MM.1S (cell line): ENCODE data around the gene PCDHA4.
"Not testable (repeated sequence)": the region's sequence is repeated elsewhere in the genome, so short reads cannot be mapped to it uniquely, and the experiment has no call there.

Experiments used
- DNase-seq: peaks from one replicate; pipeline ENCODE4 v3.0.0-alpha.2; 2015
- H2AFZ ChIP-seq: fragments of 300-600 bp; sonication (generic); 2 replicates; pipeline ENCODE4 v1.6.0; 2016; ENCODE audit warnings: antibody characterized with exemption, low read length
- H3F3A ChIP-seq: fragments of 300-600 bp; sonication (generic); 2 replicates; pipeline ENCODE4 v1.6.1; 2016; ENCODE audit warnings: mild to moderate bottlenecking, antibody characterized with exemption, low read length, moderate library complexity, mixed read lengths; ENCODE audit not compliant: insufficient read depth
- H3K27ac ChIP-seq: fragments of 300-600 bp; sonication (generic); 2 replicates; pipeline ENCODE4 v1.5.1; 2016; ENCODE audit warnings: mild to moderate bottlenecking, low read length
- H3K27me3 ChIP-seq: fragments of 300-600 bp; sonication (generic); replicated peaks from 2 replicates; pipeline ENCODE4 v1.6.0; 2016; ENCODE audit warnings: low read length; ENCODE audit not compliant: insufficient read depth
- H3K36me3 ChIP-seq: fragments of 300-600 bp; sonication (generic); replicated peaks from 2 replicates; pipeline ENCODE4 v1.6.1; 2016; ENCODE audit warnings: mild to moderate bottlenecking, low read length, mixed read lengths; ENCODE audit not compliant: insufficient read depth
- H3K4me1 ChIP-seq: fragments of 300-600 bp; sonication (generic); 2 replicates; pipeline ENCODE4 v1.6.1; 2016; ENCODE audit warnings: low read length, mixed read lengths
- H3K4me2 ChIP-seq: fragments of 300-600 bp; sonication (generic); 2 replicates; pipeline ENCODE4 v1.6.0; 2016; ENCODE audit warnings: low read depth, low read length
- H3K4me3 ChIP-seq: fragments of 300-600 bp; sonication (generic); 2 replicates; pipeline ENCODE4 v1.5.1; 2016; ENCODE audit warnings: low read length, mixed read lengths
- H3K79me2 ChIP-seq: fragments of 300-600 bp; sonication (generic); 2 replicates; pipeline ENCODE4 v1.6.1; 2016; ENCODE audit warnings: mixed run types, low read length, mixed read lengths
- H3K9ac ChIP-seq: fragments of 300-600 bp; sonication (generic); 2 replicates; pipeline ENCODE4 v1.6.1; 2016; ENCODE audit warnings: low read length, mixed read lengths
- H3K9me2 ChIP-seq: fragments of 300-600 bp; sonication (generic); replicated peaks from 2 replicates; pipeline ENCODE4 v1.6.1; 2016; ENCODE audit warnings: mild to moderate bottlenecking, low read length, mixed read lengths; ENCODE audit not compliant: insufficient read depth
- H3K9me3 ChIP-seq: fragments of 300-600 bp; sonication (generic); replicated peaks from 2 replicates; pipeline ENCODE4 v1.6.1; 2016; ENCODE audit warnings: mild to moderate bottlenecking, low read length, mixed read lengths; ENCODE audit not compliant: insufficient read depth
- H4K20me1 ChIP-seq: fragments of 300-600 bp; sonication (generic); 2 replicates; pipeline ENCODE4 v1.6.1; 2016; ENCODE audit warnings: mild to moderate bottlenecking, low read length, moderate library complexity, mixed read lengths; ENCODE audit not compliant: insufficient read depth
- EZH2 ChIP-seq: fragments of 300-600 bp; sonication (generic); optimal IDR thresholded peaks from 2 replicates; pipeline ENCODE3; 2017; ENCODE audit warnings: low read depth, mild to moderate bottlenecking, antibody characterized with exemption, low read length, mixed read lengths
- EZH2phosphoT487 ChIP-seq: fragments of 300-600 bp; sonication (generic); IDR thresholded peaks from 2 replicates; pipeline ENCODE4 v1.6.1; 2018; ENCODE audit warnings: antibody characterized with exemption, low read length
- TF ChIP-seq, protein P1 (sequence below): fragments of 300-600 bp; sonication (generic); IDR thresholded peaks from 2 replicates; pipeline ENCODE4 v1.5.1; 2016; ENCODE audit warnings: antibody characterized with exemption, low read length, mixed read lengths

The PCDHA4 gene

DNA sequence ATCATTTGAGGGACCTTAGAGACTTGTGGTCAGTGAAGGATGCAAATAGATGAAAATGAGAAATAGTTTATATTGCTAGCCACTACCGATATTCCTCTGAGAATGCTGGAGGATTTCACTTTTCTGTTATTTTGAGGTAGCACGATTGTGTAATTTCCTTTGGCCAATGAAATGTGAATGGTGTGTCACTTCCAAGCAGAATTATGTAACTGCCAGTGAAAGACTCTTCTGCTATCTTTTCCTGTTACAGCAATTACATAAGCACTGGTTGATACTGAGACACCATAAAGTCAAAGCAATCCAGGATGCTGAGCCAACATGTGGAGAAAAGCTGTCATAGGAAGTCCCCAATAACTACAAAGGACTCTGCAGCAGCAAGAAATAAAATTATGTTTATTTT lies 15.8 kb upstream of the PCDHA4 start:
- H3K9me3 ChIP-seq = no peaks in the 10 kb centered on the region
- H3K27ac ChIP-seq = no peak overlapping the region
- no peak for TF ChIP-seq EZH2phosphoT487
- TF ChIP-seq, protein P1, sequence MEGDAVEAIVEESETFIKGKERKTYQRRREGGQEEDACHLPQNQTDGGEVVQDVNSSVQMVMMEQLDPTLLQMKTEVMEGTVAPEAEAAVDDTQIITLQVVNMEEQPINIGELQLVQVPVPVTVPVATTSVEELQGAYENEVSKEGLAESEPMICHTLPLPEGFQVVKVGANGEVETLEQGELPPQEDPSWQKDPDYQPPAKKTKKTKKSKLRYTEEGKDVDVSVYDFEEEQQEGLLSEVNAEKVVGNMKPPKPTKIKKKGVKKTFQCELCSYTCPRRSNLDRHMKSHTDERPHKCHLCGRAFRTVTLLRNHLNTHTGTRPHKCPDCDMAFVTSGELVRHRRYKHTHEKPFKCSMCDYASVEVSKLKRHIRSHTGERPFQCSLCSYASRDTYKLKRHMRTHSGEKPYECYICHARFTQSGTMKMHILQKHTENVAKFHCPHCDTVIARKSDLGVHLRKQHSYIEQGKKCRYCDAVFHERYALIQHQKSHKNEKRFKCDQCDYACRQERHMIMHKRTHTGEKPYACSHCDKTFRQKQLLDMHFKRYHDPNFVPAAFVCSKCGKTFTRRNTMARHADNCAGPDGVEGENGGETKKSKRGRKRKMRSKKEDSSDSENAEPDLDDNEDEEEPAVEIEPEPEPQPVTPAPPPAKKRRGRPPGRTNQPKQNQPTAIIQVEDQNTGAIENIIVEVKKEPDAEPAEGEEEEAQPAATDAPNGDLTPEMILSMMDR = no peak
- TF ChIP-seq EZH2 = no peak
- no peaks in the 10 kb centered on the region for H4K20me1 ChIP-seq
- H3K4me2 ChIP-seq = no peak overlapping the region
- H2AFZ ChIP-seq = no peak overlapping the region
- no peaks in the 10 kb centered on the region for H3K27me3 ChIP-seq
- H3K4me1 ChIP-seq = no peaks in the 10 kb centered on the region
- no peaks in the 10 kb centered on the region for H3K36me3 ChIP-seq
- no peaks in the 10 kb centered on the region for H3K9me2 ChIP-seq
- H3K4me3 ChIP-seq = no peak overlapping the region
- no peaks in the 10 kb centered on the region for H3F3A ChIP-seq
- no peak overlapping the region for H3K9ac ChIP-seq
- H3K79me2 ChIP-seq = no peaks in the 10 kb centered on the region
- no peak for DNase-seq

DNA sequence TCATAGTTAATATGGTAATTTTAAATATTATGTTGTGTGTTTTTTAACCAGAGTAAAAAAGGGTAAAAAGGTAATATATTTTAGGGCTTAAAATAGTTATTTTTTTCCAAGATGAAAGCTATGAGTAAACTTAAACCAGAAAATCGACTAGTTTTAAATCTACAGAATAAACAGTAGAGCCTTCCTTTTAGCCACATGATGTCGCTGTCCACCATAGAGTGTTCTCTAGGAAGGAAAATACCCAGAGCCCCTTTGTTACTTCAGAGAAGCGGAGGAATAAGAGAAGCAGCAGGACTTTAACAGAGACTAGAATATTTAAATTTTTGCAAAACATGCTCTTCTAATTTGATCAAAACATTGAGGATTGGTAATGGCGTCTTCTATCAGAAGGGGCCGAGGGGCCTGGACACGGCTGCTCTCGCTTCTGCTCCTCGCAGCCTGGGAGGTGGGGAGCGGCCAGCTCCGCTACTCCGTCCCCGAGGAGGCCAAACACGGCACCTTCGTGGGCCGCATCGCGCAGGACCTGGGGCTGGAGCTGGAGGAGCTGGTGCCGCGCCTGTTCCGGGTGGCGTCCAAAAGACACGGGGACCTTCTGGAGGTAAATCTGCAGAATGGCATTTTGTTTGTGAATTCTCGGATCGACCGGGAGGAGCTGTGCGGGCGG lies 12.1 kb upstream of the PCDHA4 start, which contains the start of gene PCDHA2:
Gene PCDHA2, plus strand, starts transcription at position 258 of the 664 bp plus-strand sequence.
- H3K9me3 ChIP-seq = no peaks in the 10 kb centered on the region
- no peaks in the 10 kb centered on the region for H3K9me2 ChIP-seq
- DNase-seq = peak; percentile 54
- TF ChIP-seq EZH2 = no peak
- TF ChIP-seq, protein P1 = peak; percentile 53
- no peak for TF ChIP-seq EZH2phosphoT487
- H3K4me3 ChIP-seq = peak within 1 kb of the TSS; percentile 58
- H3F3A ChIP-seq = no peaks in the 10 kb centered on the region
- H3K9ac ChIP-seq = no peak within 1 kb of the TSS
- no peaks in the 10 kb centered on the region for H3K27me3 ChIP-seq
- H3K27ac ChIP-seq = no peak within 1 kb of the TSS
- peak within 1 kb of the TSS; percentile 67 for H2AFZ ChIP-seq
- no peaks in the 10 kb centered on the region for H4K20me1 ChIP-seq
- H3K4me1 ChIP-seq = no peaks in the 10 kb centered on the region
- no peaks in the 10 kb centered on the region for H3K36me3 ChIP-seq
- peak within 1 kb of the TSS; percentile 50 for H3K4me2 ChIP-seq
- no peaks in the 10 kb centered on the region for H3K79me2 ChIP-seq

DNA sequence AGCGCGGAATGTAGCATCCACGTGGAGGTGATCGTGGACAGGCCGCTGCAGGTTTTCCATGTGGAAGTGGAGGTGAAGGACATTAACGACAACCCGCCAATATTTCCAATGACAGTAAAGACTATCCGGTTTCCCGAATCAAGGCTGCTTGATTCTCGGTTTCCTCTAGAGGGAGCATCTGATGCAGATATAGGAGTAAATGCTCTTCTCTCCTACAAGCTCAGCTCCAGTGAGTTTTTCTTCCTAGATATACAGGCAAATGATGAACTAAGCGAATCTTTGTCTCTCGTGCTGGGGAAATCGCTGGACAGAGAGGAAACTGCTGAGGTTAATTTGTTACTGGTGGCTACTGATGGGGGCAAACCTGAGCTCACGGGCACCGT lies 11.6 kb upstream of the PCDHA4 start:
- Histone ChIP-seq H4K20me1 (no peaks in the 10 kb centered on the region), H3K79me2 (no peaks in the 10 kb centered on the region), H3F3A (no peaks in the 10 kb centered on the region), H3K9me2 (no peaks in the 10 kb centered on the region), H3K36me3 (no peaks in the 10 kb centered on the region), H3K9ac (no peak overlapping the region), H2AFZ (peak overlapping the region; percentile 67), H3K27ac (no peak overlapping the region), H3K27me3 (no peaks in the 10 kb centered on the region), H3K9me3 (no peaks in the 10 kb centered on the region), H3K4me1 (no peaks in the 10 kb centered on the region), H3K4me2 (peak overlapping the region; percentile 50), H3K4me3 (peak overlapping the region; percentile 58)
- TF ChIP-seq, protein P1 = peak; percentile 39
- no peak for TF ChIP-seq EZH2
- DNase-seq = peak; percentile 25

DNA sequence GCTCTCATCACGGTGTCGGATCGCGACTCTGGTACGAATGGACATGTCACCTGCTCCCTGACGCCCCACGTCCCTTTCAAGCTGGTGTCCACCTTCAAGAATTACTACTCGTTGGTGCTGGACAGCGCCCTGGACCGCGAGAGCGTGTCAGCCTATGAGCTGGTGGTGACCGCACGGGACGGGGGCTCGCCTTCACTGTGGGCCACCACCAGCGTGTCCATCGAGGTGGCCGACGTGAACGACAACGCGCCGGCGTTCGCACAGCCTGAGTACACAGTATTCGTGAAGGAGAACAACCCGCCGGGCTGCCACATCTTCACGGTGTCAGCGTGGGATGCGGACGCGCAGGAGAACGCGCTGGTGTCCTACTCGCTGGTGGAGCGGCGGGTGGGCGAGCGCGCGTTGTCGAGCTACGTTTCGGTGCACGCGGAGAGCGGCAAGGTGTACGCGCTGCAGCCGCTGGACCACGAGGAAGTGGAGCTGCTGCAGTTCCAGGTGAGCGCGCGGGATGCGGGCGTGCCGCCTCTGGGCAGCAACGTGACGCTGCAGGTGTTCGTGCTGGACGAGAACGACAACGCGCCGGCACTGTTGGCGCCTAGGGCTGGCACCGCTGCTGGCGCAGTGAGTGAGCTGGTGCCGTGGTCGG lies 10.7 kb upstream of the PCDHA4 start:
- not testable (repeated sequence) for DNase-seq, H3K27me3 ChIP-seq, H2AFZ ChIP-seq, H3K9me2 ChIP-seq, H3K4me3 ChIP-seq, H3K27ac ChIP-seq, H3K9ac ChIP-seq, H3K36me3 ChIP-seq, H3K9me3 ChIP-seq, H3K79me2 ChIP-seq, H3F3A ChIP-seq, H3K4me2 ChIP-seq, H4K20me1 ChIP-seq, H3K4me1 ChIP-seq
